Transverse colon (tissue), 4 donors: ENCODE results near the gene DYRK3.
"Not testable (repeated sequence)": the region's sequence is repeated elsewhere in the genome, so short reads cannot be mapped to it uniquely, and the experiment has no call there.

Source experiments
- CTCF ChIP-seq, 5 experiments: fragments of 200-600 bp in 3 of 5; fragments of 450-650 bp in 2 of 5; sonication (generic) in 3 of 5; IDR thresholded peaks; 1 replicate in 2 of 5; 2 replicates in 3 of 5; pipeline ENCODE4 v1.5.1; 2016 to 2017; ENCODE audit warnings: antibody characterized with exemption in 5 of 5, inconsistent platforms in 3 of 5, mild to moderate bottlenecking in 2 of 5, moderate library complexity in 1 of 5
- EP300 ChIP-seq: sonication (generic); formaldehyde crosslinking; IDR thresholded peaks from one replicate; pipeline ENCODE4 v1.6.1; 2017; ENCODE audit warnings: antibody characterized with exemption, low read depth
- POLR2A ChIP-seq: fragments of 450-650 bp; IDR thresholded peaks from one replicate; pipeline ENCODE4 v1.6.1; 2016; ENCODE audit warnings: antibody characterized with exemption, mild to moderate bottlenecking, moderate library complexity
- POLR2AphosphoS5 ChIP-seq, 3 donors: sonication (generic); formaldehyde crosslinking; IDR thresholded peaks; one replicate each; pipeline ENCODE4 v1.6.1; 2016; ENCODE audit warnings: antibody characterized with exemption in 3 of 3

- not testable (repeated sequence) for TF ChIP-seq CTCF (IDR thresholded peaks at IDR 0.05); POLR2A; EP300; POLR2AphosphoS5 (IDR thresholded peaks at IDR 0.05)
Observed at GRCh38 chr1:206626396-206626795, 8.9 kb upstream of the DYRK3 start.
